ENCODE measurements around the gene EFNB3.

- no peak for TF ChIP-seq FOXP2 (optimal IDR thresholded peaks at IDR 0.05; ENCODE audit: borderline replicate concordance, extremely low read depth, extremely low read length, insufficient read depth)
- TF ChIP-seq TAF1 (IDR thresholded peaks at IDR 0.05; ENCODE audit: borderline replicate concordance, insufficient read depth, low read length): no peak
- no peak for TF ChIP-seq POLR2AphosphoS5 (IDR thresholded peaks at IDR 0.05; ENCODE audit: low read depth, low read length)
These were observed 3.1 kb downstream of the EFNB3 start for GRCh38 chr17:7707858-7708750.
